ENCODE measurements around the gene DCTPP1.

DNA sequence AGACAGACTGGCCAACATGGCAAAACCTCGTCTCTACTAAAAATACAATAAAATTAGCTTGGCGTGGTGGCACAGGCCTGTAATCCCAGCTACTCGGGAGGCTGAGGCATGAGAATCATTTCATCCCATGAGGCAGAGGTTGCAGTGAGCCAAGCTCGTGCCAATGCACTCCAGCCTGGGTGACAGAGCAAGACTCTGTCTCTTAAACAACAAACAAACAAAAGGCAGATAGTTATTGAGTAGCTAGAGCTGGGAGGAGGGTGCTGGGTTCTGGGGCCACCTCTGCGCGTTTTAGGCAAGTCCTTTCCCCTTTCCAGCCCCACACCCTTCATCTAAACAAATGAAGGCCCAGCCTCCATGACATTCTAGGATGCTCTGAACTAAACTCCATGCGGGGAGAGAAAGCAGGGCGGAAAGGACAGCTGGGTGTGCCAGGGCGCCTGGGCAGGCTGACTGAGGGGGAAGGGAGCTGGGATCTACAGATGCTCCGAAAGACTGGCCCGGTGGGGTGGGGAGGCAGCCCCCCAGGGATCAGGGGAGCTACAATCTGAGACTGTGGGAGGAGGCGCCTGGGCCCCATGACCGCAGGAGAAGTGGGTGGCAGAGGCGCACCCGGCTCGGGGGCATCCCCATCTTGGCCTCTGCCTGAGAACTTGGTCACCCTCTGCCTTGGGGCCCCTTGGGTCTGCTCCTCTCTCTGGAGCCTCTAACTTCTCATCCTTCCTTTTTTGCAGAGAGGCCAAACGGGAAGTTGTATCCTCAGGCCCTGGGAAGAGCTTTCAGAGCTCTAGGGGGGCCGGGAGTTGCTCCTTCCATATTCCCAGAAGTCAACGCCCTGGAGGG lies 43.6 kb upstream of the DCTPP1 start:
- TF ChIP-seq GATA3 (IDR thresholded peaks at IDR 0.05; ENCODE audit: low read depth, low read length) (no peak), GATA2 (IDR thresholded peaks at IDR 0.05; ENCODE audit: low read depth, low read length) (no peak)
